Endothelial cell of umbilical vein (primary cell): ENCODE results near the gene PTBP2.

Source experiments
- EZH2 ChIP-seq: IDR thresholded peaks from 2 replicates; pipeline ENCODE4 v1.6.1; 2012; ENCODE audit warnings: borderline replicate concordance, low read depth, mild to moderate bottlenecking, moderate library complexity, low read length, inconsistent platforms; ENCODE audit not compliant: severe bottlenecking
- FOS ChIP-seq: IDR thresholded peaks from 2 replicates; pipeline ENCODE4 v1.6.1; 2011; ENCODE audit warnings: mild to moderate bottlenecking, low read length, moderate library complexity, borderline replicate concordance; ENCODE audit not compliant: insufficient read depth
- GATA2 ChIP-seq: IDR thresholded peaks from 2 replicates; pipeline ENCODE4 v1.7.0; 2011; ENCODE audit warnings: low read depth, mild to moderate bottlenecking, moderate library complexity, mixed read lengths, low read length; ENCODE audit not compliant: insufficient read length, insufficient read depth
- POLR2A ChIP-seq: IDR thresholded peaks from 2 replicates; pipeline ENCODE4 v1.6.1; 2012; ENCODE audit warnings: low read depth, mild to moderate bottlenecking, control low read depth, low read length
- POLR2AphosphoS5 ChIP-seq: IDR thresholded peaks from 2 replicates; pipeline ENCODE4 v1.6.1; 2012; ENCODE audit warnings: low read depth, mild to moderate bottlenecking, control low read depth, low read length, moderate library complexity; ENCODE audit not compliant: insufficient read depth
- TF ChIP-seq, protein P1 (sequence below), 2 donors: IDR thresholded peaks; 1 replicate in 1 of 2; 2 replicates in 1 of 2; pipeline ENCODE4 v1.5.1; 2011; ENCODE audit warnings: low read length in 2 of 2, mild to moderate bottlenecking in 2 of 2, moderate library complexity in 2 of 2, control low read depth in 1 of 2, inconsistent platforms in 1 of 2, low read depth in 1 of 2; ENCODE audit not compliant: insufficient read depth in 1 of 2; ENCODE audit errors: extremely low read depth in 1 of 2

DNA sequence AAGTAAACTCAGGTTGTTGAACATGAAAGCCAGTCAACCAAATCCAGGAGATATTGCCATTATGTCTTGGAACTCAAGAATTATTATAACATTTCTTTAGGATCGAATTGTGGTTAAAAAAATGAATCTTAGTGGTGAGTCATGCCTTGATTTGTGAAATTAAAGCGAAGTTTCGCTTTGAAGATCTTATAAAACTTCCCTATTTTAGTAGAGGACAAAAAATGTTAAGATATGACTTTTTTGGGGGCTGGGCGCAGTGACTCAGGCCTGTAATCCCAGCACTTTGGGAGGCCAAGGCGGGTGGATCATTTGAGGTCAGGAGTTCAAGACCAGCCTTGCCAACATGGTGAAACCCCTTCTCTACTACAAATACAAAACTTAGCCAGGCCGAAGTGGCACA is 39.5 kb upstream of the PTBP2 start:
- TF ChIP-seq POLR2AphosphoS5 (no peak), POLR2A (no peak), GATA2 (no peak), EZH2 (no peak), FOS (no peak)
- TF ChIP-seq, protein P1, sequence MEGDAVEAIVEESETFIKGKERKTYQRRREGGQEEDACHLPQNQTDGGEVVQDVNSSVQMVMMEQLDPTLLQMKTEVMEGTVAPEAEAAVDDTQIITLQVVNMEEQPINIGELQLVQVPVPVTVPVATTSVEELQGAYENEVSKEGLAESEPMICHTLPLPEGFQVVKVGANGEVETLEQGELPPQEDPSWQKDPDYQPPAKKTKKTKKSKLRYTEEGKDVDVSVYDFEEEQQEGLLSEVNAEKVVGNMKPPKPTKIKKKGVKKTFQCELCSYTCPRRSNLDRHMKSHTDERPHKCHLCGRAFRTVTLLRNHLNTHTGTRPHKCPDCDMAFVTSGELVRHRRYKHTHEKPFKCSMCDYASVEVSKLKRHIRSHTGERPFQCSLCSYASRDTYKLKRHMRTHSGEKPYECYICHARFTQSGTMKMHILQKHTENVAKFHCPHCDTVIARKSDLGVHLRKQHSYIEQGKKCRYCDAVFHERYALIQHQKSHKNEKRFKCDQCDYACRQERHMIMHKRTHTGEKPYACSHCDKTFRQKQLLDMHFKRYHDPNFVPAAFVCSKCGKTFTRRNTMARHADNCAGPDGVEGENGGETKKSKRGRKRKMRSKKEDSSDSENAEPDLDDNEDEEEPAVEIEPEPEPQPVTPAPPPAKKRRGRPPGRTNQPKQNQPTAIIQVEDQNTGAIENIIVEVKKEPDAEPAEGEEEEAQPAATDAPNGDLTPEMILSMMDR (IDR thresholded peaks at IDR 0.05; ENCODE audit: extremely low read depth in 1 of 2, insufficient read depth in 1 of 2, low read depth in 1 of 2, low read length in 2 of 2) = no peak
